Mesenteric fat pad (tissue), 1 donor: Measurements from ENCODE around the gene PTPRD. TPM values are rescaled to one million over a fixed set of nuclear protein-coding genes. Genes with fewer than 3 reads are reported as not detected.

Experiments
- DNase-seq: peaks from one replicate; pipeline ENCODE4 v3.0.0-alpha.2; 2020; ENCODE audit warnings: low spot score
- total RNA-seq: library from RNA; stranded (reverse); fragmentation: NEBNext Ultra II Directional; extraction: Animal tissue kit (Norgen Biotek cat#: 25700); gene quantifications from one replicate; pipeline ENCODE4 v1.2.1, GENCODE V29; 2021
- donor health status: DM: yes; HTN: yes; CAD: no.

PTPRD gene
- total RNA-seq, 1 donor from 2014 or later, result 18.0 TPM

- DNase-seq, result no peak
These were observed 841.5 kb downstream of the PTPRD start for GRCh38 chr9:9771314-9771713.

GRCh38 chr9:9764821-9765220, 848.0 kb downstream of the PTPRD start:
- DNase-seq, result no peak

GRCh38 chr9:9754186-9754585, 858.6 kb downstream of the PTPRD start:
- DNase-seq, result no peak

GRCh38 chr9:9753266-9753665, 859.5 kb downstream of the PTPRD start:
- DNase-seq, result no peak

GRCh38 chr9:9752722-9753121, 860.1 kb downstream of the PTPRD start:
- DNase-seq, result no peak

GRCh38 chr9:9751996-9752395, 860.8 kb downstream of the PTPRD start:
- DNase-seq, result no peak

- no peak for DNase-seq
These were observed 862.1 kb downstream of the PTPRD start for GRCh38 chr9:9750719-9751118.

- DNase-seq, result no peak
These were observed 863.2 kb downstream of the PTPRD start for GRCh38 chr9:9749591-9749990.

GRCh38 chr9:9747787-9748186, 865.0 kb downstream of the PTPRD start:
- DNase-seq, result no peak

GRCh38 chr9:9746826-9747225, 866.0 kb downstream of the PTPRD start:
- no peak for DNase-seq

GRCh38 chr9:9743822-9744221, 869.0 kb downstream of the PTPRD start:
- no peak for DNase-seq

GRCh38 chr9:9730174-9730573, 882.6 kb downstream of the PTPRD start:
- no peak for DNase-seq

- DNase-seq, result no peak
These were observed 883.7 kb downstream of the PTPRD start for GRCh38 chr9:9729082-9729481.

GRCh38 chr9:9719373-9720112, 893.3 kb downstream of the PTPRD start:
- DNase-seq, result peak; percentile 57

- peak; percentile 67 for DNase-seq
These were observed 894.1 kb downstream of the PTPRD start for GRCh38 chr9:9718691-9719090.

- DNase-seq, result no peak
These were observed 933.4 kb downstream of the PTPRD start for GRCh38 chr9:9679433-9679832.

GRCh38 chr9:9674461-9674860, 938.3 kb downstream of the PTPRD start:
- DNase-seq, result no peak

GRCh38 chr9:9670454-9670853, 942.3 kb downstream of the PTPRD start:
- DNase-seq, result no peak

GRCh38 chr9:9645006-9645405, 967.8 kb downstream of the PTPRD start:
- DNase-seq, result no peak

- no peak for DNase-seq
These were observed 981.5 kb downstream of the PTPRD start for GRCh38 chr9:9631284-9631683.

- no peak for DNase-seq
These were observed 987.6 kb downstream of the PTPRD start for GRCh38 chr9:9625248-9625647.

GRCh38 chr9:9623506-9623905, 989.3 kb downstream of the PTPRD start:
- no peak for DNase-seq

GRCh38 chr9:9621355-9621940, 991.4 kb downstream of the PTPRD start:
- no peak for DNase-seq
